HEK293T (cell line): Measurements from ENCODE around the gene ZNF277.
"Not testable (repeated sequence)": the region's sequence is repeated elsewhere in the genome, so short reads cannot be mapped to it uniquely, and the experiment has no call there.

Experiments used
- CTCF ChIA-PET: fragments of 350-600 bp; formaldehyde crosslinking; extraction: SDS; loops from one replicate; lab custom pipeline; 2021; ENCODE audit warnings: antibody characterized with exemption, inconsistent platforms; lab: Yijun Ruan, JAX
- POLR2A ChIA-PET: fragments of 350-600 bp; formaldehyde crosslinking; extraction: SDS; loops from one replicate; lab custom pipeline; 2020; ENCODE audit warnings: antibody characterized with exemption, inconsistent platforms; lab: Yijun Ruan, JAX
- DNase-seq: peaks from one replicate; pipeline ENCODE4 v3.0.0; 2012; ENCODE audit warnings: mixed read lengths; ENCODE audit errors: extremely low spot score
- ARNT ChIP-seq: fragments of 450-650 bp; IDR thresholded peaks from 2 replicates; pipeline ENCODE4 v1.6.1; 2017; ENCODE audit warnings: mild to moderate bottlenecking
- BHLHE40 ChIP-seq: fragments of 450-650 bp; IDR thresholded peaks from 2 replicates; pipeline ENCODE4 v1.6.1; 2016; ENCODE audit warnings: mild to moderate bottlenecking, moderate library complexity, borderline replicate concordance
- CTBP1 ChIP-seq: fragments of 450-650 bp; IDR thresholded peaks from 2 replicates; pipeline ENCODE4 v1.6.1; 2016; ENCODE audit warnings: borderline replicate concordance
- ELF4 ChIP-seq: fragments of 450-650 bp; IDR thresholded peaks from 2 replicates; pipeline ENCODE4 v1.6.1; 2017; ENCODE audit warnings: antibody characterized with exemption
- FOXA1 ChIP-seq: fragments of 450-650 bp; IDR thresholded peaks from 2 replicates; pipeline ENCODE4 v1.6.1; 2016; ENCODE audit warnings: mild to moderate bottlenecking
- FOXK2 ChIP-seq: fragments of 450-650 bp; IDR thresholded peaks from 2 replicates; pipeline ENCODE4 v1.6.1; 2016; ENCODE audit warnings: mild to moderate bottlenecking
- FOXM1 ChIP-seq: fragments of 450-650 bp; IDR thresholded peaks from 2 replicates; pipeline ENCODE4 v1.6.1; 2017; ENCODE audit warnings: mild to moderate bottlenecking, borderline replicate concordance
- HDGF ChIP-seq: fragments of 450-650 bp; IDR thresholded peaks from 2 replicates; pipeline ENCODE4 v1.6.1; 2017; ENCODE audit warnings: antibody characterized with exemption, borderline replicate concordance
- L3MBTL2 ChIP-seq: fragments of 450-650 bp; conservative IDR thresholded peaks from 2 replicates; pipeline ENCODE4 v1.6.1; 2016; ENCODE audit warnings: mild to moderate bottlenecking
- LEF1 ChIP-seq: fragments of 450-650 bp; IDR thresholded peaks from 2 replicates; pipeline ENCODE4 v1.6.1; 2017; ENCODE audit warnings: mild to moderate bottlenecking, borderline replicate concordance
- NFRKB ChIP-seq: fragments of 450-650 bp; IDR thresholded peaks from 2 replicates; pipeline ENCODE4 v1.6.1; 2016; ENCODE audit warnings: mild to moderate bottlenecking, moderate library complexity
- SP1 ChIP-seq: fragments of 450-650 bp; IDR thresholded peaks from 2 replicates; pipeline ENCODE4 v1.6.1; 2017
- SUZ12 ChIP-seq: fragments of 450-650 bp; IDR thresholded peaks from 2 replicates; pipeline ENCODE4 v1.6.1; 2016; ENCODE audit warnings: mild to moderate bottlenecking
- TARDBP ChIP-seq: fragments of 450-650 bp; IDR thresholded peaks from 2 replicates; pipeline ENCODE4 v1.6.1; 2016
- ZNF384 ChIP-seq: fragments of 450-650 bp; IDR thresholded peaks from 2 replicates; pipeline ENCODE4 v1.6.1; 2016
- TF ChIP-seq, protein P1 (sequence below): fragments of 450-650 bp; IDR thresholded peaks from 2 replicates; pipeline ENCODE4 v1.6.1; 2016

The ZNF277 gene

DNA sequence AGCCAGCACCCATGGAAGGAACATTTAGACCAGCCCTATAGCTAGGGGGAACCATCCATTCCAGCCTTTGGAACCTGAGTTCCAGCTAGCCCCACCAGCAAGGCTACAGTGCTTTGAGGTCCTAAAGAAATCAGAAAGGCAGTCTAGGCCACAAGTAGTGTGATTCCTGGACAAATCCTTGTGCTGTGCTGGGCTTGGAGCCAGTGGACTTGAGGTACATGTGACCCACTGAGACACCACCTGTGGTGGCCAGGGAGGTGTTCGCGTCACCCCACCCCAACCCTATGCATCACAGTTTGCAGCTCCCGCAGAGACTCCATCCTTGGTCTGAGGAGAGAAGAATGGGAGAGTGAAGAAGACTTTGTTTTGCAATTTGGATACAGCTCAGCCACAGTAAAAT lies 31.8 kb downstream of the ZNF277 start:
- TF ChIP-seq HDGF (no peak), TARDBP (no peak), ZNF384 (no peak), SP1 (no peak), L3MBTL2 (no peak), ARNT (no peak), SUZ12 (no peak), NFRKB (no peak), FOXM1 (no peak), LEF1 (no peak), CTBP1 (no peak), FOXK2 (no peak), FOXA1 (no peak), BHLHE40 (no peak), ELF4 (no peak)
- TF ChIP-seq, protein P1, sequence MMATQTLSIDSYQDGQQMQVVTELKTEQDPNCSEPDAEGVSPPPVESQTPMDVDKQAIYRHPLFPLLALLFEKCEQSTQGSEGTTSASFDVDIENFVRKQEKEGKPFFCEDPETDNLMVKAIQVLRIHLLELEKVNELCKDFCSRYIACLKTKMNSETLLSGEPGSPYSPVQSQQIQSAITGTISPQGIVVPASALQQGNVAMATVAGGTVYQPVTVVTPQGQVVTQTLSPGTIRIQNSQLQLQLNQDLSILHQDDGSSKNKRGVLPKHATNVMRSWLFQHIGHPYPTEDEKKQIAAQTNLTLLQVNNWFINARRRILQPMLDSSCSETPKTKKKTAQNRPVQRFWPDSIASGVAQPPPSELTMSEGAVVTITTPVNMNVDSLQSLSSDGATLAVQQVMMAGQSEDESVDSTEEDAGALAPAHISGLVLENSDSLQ, result no peak
- POLR2A ChIA-PET, result no interaction called here
- DNase-seq, result no peak
- CTCF ChIA-PET, result interaction anchor here (1.1 kb wide), 1 partner anchor 12 kb away, joined by 3 read pairs; no protein-coding TSS in a partner anchor

DNA sequence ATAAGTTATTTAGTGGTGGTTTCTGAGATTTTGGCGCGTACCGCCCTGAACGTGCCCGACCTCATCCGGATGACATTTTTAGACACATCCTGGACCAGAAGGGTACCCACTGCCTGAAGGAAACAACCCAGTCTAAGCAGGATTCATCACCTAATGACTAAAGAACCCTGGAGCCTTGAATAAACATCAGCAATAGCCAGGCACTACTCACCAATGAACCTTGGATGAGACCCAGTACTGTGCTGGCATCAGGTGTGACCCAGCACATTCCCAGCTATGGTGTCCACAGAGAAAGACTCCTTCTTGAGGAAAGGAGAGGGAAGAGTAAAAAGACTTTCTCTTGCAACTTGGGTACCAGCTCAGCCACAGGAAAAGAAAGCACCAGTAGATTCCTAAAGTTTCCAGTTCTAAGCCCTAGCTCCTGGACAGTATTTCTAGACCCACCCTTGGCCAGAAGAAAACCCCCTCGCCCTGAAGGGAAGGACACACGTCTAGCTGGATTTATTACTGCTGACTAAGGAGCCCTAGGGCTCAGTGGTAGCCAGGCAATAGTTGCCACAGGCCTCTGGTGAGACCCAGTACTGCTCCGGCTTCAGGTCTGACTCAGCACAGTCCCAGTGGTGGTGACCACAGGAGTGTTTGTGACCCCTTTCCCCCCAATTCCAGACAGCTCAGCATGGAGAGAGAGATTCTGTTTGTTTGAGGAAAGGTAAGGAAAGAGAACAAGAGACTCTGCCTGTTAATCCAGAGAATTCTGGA lies 32.5 kb downstream of the ZNF277 start:
- TF ChIP-seq ZNF384 (no peak), SP1 (no peak), L3MBTL2 (no peak), NFRKB (no peak), FOXM1 (no peak), FOXA1 (no peak), HDGF (no peak), ARNT (no peak), TARDBP (no peak)
- TF ChIP-seq, protein P1, result no peak
- DNase-seq, result no peak
- CTCF ChIA-PET, result interaction anchor here (1.1 kb wide), 1 partner anchor 11 kb away, joined by 3 read pairs; no protein-coding TSS in a partner anchor
- POLR2A ChIA-PET, result no interaction called here

DNA sequence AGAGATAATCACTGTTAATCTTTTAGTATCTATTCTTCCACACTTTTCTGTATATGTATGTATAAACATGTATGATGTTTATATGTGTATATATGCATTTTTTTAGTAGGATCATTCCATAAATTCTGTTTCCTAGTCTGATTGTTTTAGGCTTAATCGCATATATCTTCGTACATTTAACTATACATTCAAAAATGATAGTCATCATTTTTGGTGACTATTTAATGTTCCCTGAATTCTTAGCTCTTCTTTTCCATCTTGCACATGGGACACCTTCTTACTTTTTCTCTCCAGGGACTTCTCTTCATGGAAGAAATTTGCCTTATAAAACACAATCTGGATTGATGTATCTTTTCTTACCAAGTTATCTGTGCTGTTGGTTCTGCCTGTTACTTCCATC lies 42.1 kb downstream of the ZNF277 start:
- ChIA-PET POLR2A (no interaction called here), CTCF (no interaction called here)

DNA sequence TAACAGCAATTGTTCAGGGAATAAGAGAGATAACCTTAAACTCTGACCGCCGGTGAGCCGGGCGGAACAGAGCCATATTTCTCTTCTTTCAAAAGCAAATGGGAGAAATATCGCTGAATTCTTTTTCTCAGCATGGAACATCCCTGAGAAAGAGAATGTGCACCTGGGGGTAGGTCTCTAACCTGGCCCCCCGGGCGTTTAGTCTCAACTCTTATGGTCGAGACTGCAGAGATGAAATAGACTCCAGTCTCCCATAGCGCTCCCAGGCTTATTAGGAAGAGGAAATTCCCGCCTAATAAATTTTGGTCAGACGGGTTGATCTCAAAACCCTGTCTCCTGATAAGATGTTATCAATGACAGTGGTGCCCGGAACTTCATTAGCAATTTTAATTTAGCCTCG lies 43.5 kb downstream of the ZNF277 start:
- POLR2A ChIA-PET, DNase-seq: not testable (repeated sequence)
- CTCF ChIA-PET, result interaction anchor here (1.0 kb wide), 1 partner anchor 11 kb away, joined by 3 read pairs; no protein-coding TSS in a partner anchor

More for the DNA sequence above, 42.1 kb downstream of the ZNF277 start:
- no peak for TF ChIP-seq ZNF384
- no peak for TF ChIP-seq ELF4
- no peak for TF ChIP-seq L3MBTL2
- TF ChIP-seq, protein P1, result no peak
- no peak for TF ChIP-seq SUZ12
- TF ChIP-seq FOXM1, result no peak
- no peak for TF ChIP-seq BHLHE40
- TF ChIP-seq LEF1, result no peak
- TF ChIP-seq ARNT, result no peak
- no peak for TF ChIP-seq HDGF
- no peak for TF ChIP-seq FOXK2
- no peak for TF ChIP-seq SP1
- no peak for TF ChIP-seq CTBP1
- TF ChIP-seq TARDBP, result no peak
- no peak for TF ChIP-seq NFRKB
- no peak for TF ChIP-seq FOXA1
- no peak for DNase-seq

DNA sequence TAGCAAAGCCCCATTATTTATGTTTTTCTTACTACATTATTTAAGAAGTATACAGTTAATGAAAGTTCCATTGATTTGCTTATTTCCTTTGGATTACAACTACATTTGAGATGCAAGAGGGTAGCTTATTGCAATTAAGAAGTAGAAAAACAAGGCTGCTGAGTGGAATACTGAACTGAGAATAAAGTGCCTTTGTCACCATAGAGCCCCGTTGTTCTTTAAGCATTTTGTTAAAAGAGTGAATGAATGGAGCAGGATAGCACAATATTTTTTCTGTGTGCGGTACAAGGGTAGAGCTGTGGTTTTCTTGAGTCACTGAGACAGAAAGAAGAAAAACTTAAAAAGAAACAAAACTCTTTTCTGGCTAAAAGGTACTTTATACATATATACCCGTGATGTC lies 45.6 kb downstream of the ZNF277 start:
- no peak for DNase-seq
- TF ChIP-seq HDGF (no peak), ZNF384 (no peak), ELF4 (no peak), TARDBP (no peak)
- TF ChIP-seq, protein P1, result no peak
- ChIA-PET CTCF (interaction anchor here (0.7 kb wide), 1 partner anchor 1436 kb away, joined by 3 read pairs; no protein-coding TSS in a partner anchor), POLR2A (no interaction called here)

DNA sequence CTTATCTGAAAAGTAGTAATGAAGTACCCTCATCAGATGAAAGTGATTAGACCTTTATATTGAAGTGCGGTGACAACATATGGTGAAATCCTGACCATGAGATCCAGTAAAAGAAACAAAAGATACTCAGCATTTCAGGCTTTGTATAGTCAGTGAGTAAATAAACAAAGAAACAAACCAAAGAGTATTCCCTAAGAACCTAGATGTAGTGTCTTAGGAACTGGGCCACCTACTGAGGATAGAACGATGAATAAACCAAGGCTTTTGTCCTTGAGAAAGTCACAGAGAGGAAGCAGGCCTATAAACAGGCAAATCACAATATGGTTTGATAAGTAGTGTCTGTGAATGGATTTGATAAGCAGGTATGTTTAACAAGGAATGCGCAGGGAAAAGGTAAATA lies 46.2 kb downstream of the ZNF277 start:
- no peak for TF ChIP-seq FOXK2
- TF ChIP-seq SP1, result no peak
- no peak for TF ChIP-seq TARDBP
- no peak for TF ChIP-seq FOXA1
- no peak for TF ChIP-seq FOXM1
- ChIA-PET CTCF (interaction anchor here (0.7 kb wide), 1 partner anchor 1436 kb away, joined by 3 read pairs; no protein-coding TSS in a partner anchor), POLR2A (no interaction called here)

More for the DNA sequence above, 46.2 kb downstream of the ZNF277 start:
- DNase-seq, result no peak
